Measurements from ENCODE around the gene NFKBIA. TPM values are rescaled to one million over a fixed set of nuclear protein-coding genes. Genes with fewer than 3 reads are reported as not detected.
A peak's percentile ranks its signal among the peaks of the same experiment; 100 is the strongest.

NFKBIA gene
- total RNA-seq, 1 donor from 2014 or later = 78.0 TPM

DNA sequence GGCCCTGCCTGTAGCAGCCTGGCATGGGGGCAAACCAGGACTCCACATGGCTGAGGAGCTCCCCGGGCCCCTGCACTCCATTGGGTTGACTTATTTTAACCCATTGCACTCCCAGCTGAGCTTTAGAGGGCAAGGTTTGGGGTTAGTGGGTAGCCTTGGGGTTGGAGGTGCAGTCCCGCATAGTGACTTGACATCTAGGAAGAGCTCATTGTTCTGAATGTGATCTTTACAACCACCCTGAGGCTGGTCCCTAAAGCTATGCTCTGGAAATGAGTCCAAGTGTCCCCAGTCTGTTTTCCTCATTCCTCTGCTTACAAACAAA is 36.4 kb downstream of the NFKBIA start:
- DNase-seq = no peak
- Histone ChIP-seq H3K4me1 (peaks cover 36% of the 10 kb centered on the region), H3K36me3 (no peaks in the 10 kb centered on the region), H3K27me3 (ENCODE audit: low read depth) (no peaks in the 10 kb centered on the region), H3K27ac (replicated peaks) (no peak overlapping the region), H3K9me3 (replicated peaks) (peaks cover 12% of the 10 kb centered on the region), H3K4me3 (no peak overlapping the region)
- intact Hi-C loops (cut with micrococcal nuclease) = no loop called here
- TF ChIP-seq, protein P1, sequence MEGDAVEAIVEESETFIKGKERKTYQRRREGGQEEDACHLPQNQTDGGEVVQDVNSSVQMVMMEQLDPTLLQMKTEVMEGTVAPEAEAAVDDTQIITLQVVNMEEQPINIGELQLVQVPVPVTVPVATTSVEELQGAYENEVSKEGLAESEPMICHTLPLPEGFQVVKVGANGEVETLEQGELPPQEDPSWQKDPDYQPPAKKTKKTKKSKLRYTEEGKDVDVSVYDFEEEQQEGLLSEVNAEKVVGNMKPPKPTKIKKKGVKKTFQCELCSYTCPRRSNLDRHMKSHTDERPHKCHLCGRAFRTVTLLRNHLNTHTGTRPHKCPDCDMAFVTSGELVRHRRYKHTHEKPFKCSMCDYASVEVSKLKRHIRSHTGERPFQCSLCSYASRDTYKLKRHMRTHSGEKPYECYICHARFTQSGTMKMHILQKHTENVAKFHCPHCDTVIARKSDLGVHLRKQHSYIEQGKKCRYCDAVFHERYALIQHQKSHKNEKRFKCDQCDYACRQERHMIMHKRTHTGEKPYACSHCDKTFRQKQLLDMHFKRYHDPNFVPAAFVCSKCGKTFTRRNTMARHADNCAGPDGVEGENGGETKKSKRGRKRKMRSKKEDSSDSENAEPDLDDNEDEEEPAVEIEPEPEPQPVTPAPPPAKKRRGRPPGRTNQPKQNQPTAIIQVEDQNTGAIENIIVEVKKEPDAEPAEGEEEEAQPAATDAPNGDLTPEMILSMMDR (IDR thresholded peaks at IDR 0.05; ENCODE audit: borderline replicate concordance) = no peak

DNA sequence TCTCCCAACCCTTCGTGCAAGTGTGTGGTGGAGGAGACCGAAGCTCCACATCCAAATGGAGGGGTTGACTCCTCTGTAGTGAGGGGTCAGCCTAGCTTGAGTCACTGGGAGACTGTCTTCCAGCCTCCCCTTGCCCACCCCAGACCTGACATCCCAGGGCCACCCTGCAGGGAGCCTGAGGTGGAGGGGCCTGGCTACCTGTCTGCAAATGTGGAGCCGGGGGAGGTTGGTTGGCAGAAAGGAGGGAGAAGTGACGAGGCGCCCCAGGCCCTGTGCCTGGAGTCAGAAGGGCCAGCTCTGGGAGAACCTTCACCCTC is 37.5 kb downstream of the NFKBIA start:
- Histone ChIP-seq H3K36me3 (no peaks in the 10 kb centered on the region), H3K27ac (replicated peaks) (no peak overlapping the region), H3K4me3 (no peak overlapping the region), H3K9me3 (replicated peaks) (peaks cover 12% of the 10 kb centered on the region), H3K27me3 (ENCODE audit: low read depth) (no peaks in the 10 kb centered on the region), H3K4me1 (peaks cover 46% of the 10 kb centered on the region)
- TF ChIP-seq, protein P1 (IDR thresholded peaks at IDR 0.05; ENCODE audit: borderline replicate concordance) = no peak
- no peak for DNase-seq
- intact Hi-C loops (cut with micrococcal nuclease) = no loop called here

DNA sequence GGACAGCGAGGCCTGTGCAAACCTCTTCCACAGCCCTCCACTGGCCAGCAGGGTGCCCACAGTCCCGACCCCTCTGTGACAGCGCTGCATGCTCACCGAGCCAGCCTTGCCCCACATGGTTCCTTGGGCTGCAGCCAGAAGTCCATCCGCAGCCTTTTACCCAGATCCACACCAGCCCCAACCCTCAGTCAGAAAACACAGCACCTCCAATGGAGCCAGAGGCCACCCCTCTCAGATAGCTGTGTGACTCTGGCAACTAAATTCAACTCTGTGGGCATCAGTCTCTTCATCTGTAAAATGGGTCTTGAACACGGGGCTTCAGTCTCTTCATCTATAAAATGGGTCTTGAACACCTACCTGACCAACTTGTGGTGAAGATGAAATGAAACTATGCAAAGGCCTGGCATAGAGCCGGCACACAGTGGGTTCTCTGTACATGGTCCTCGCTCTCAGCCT is 38.0 kb downstream of the NFKBIA start:
- Histone ChIP-seq H3K27ac (replicated peaks) (no peak overlapping the region), H3K27me3 (ENCODE audit: low read depth) (no peaks in the 10 kb centered on the region), H3K36me3 (no peaks in the 10 kb centered on the region), H3K4me1 (peaks cover 50% of the 10 kb centered on the region), H3K9me3 (replicated peaks) (peaks cover 11% of the 10 kb centered on the region), H3K4me3 (no peak overlapping the region)
- DNase-seq = no peak
- TF ChIP-seq, protein P1 (IDR thresholded peaks at IDR 0.05; ENCODE audit: borderline replicate concordance) = no peak
- intact Hi-C loops (cut with micrococcal nuclease) = no loop called here

DNA sequence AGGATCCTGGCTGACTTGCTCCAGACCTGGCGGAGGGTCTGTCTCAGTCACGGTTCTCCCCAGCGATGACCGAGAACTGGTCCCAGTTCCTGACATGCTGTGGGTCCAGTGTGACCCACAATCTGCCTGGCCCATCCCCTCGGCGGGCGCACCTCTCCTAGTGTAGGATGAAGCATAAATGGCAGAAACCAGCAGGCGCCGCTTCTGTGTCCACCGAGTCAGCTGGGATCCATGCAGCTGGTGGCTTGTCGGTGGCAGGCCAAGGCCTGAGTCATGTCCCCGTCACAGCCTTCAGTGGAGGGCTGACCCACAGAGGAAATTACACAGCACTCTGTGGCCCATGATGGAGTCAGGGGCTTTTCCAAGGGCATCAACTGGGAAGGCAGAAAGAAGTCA is 38.5 kb downstream of the NFKBIA start:
- Histone ChIP-seq H3K4me1 (peaks cover 51% of the 10 kb centered on the region), H3K27me3 (ENCODE audit: low read depth) (no peaks in the 10 kb centered on the region), H3K36me3 (no peaks in the 10 kb centered on the region), H3K27ac (replicated peaks) (peak overlapping the region; percentile 59), H3K9me3 (replicated peaks) (peaks cover 6% of the 10 kb centered on the region), H3K4me3 (no peak overlapping the region)
- TF ChIP-seq, protein P1 (IDR thresholded peaks at IDR 0.05; ENCODE audit: borderline replicate concordance) = no peak
- no peak for DNase-seq
- intact Hi-C loops (cut with micrococcal nuclease) = no loop called here

DNA sequence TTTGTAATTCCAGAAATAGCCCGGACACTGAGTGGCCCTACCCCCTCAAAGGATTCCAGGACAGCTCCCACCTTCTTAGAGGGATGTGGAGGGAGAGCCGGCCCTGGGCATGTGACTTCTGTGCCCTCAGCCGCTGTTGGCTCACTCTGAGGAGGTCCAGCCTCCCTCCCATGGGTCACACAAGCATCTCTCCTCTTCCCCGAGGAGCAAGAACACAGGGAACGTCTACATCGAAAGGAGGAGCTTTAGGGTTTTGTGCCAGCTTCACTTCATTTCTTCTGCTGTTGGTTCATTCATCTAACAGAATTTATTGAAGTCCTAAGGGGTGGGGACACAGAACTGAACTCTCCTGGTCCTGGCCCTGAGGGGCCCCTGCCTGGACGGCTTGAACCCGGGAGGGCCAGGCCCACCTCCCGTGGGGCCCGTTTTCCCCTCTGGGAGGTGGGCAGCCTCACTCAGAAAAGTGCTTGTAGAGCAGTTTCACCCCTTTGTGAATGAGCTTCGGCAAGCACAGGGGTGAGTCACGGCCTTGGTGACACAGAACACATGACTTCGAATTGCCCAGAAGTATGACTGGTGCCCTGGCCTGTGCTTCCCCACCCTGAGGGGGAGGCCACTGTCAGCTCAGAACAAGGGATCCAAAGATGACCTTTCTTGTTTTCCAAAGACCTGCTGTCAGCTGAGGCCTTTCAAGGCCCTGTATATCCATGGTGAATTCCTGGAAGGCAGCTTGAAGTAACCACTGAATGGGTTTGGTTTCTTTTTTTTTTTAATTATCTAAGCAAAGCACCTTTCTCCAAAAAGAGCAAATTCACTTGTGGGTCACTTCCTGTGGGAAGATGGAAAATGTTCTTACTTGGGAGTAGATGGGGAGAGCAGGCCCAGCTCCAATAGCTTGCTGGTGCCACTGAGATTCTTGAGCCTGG is 39.2 kb downstream of the NFKBIA start:
- H3K4me1 ChIP-seq = peaks cover 51% of the 10 kb centered on the region
- no peaks in the 10 kb centered on the region for H3K9me3 ChIP-seq (replicated peaks)
- peak overlapping the region; percentile 59 for H3K27ac ChIP-seq (replicated peaks)
- no peak overlapping the region for H3K4me3 ChIP-seq
- no peaks in the 10 kb centered on the region for H3K27me3 ChIP-seq (ENCODE audit: low read depth)
- intact Hi-C loops (cut with micrococcal nuclease) = no loop called here
- H3K36me3 ChIP-seq = no peaks in the 10 kb centered on the region
- TF ChIP-seq, protein P1 (IDR thresholded peaks at IDR 0.05; ENCODE audit: borderline replicate concordance) = no peak
- peak; percentile 38 for DNase-seq
